Measurements from ENCODE around the gene CALCA. TPM values are rescaled to one million over a fixed set of nuclear protein-coding genes. Genes with fewer than 3 reads are reported as not detected.

Gene CALCA
- total and polyA plus RNA-seq, 2 of the 8 experiments (the other 6 are each of a cell fraction or from before 2014, with no cell fraction given): 0.50 to 0.73 TPM

DNA sequence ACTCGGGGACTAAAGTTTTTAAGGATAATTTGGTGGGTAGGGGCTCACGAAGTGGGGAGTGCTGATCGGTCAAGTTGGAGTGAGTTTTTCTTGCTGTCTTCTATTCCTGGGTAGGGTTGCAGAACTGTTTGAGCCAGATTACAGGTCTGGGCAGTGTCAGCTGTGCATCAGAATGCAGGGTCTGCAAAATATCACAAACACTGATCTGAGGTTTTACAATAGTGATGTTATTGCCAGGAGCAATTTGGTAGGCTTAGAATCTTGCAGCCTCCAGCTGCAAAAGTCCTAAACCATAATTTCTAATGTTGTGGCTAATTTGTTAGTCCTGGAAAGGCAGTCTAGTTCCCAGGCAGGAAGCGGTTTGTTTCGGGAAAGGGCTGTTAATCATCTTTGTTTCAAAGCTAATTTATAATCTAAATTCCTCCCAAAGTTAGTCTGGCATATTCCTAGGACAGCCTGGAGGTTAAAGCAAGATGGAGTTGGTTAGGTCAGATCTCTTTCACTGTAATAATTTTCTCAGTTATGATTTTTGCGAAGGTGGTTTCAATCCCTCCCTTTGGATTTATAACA, 39.7 kb upstream of the CALCA start:
- WGBS, 2 experiments (ENCODE audit: extremely low coverage in 1 of 2, insufficient coverage in 1 of 2, insufficient read length in 1 of 2, insufficient replicate concordance in 2 of 2, low coverage in 1 of 2, low lambda C conversion rate in 2 of 2, missing lambda C conversion rate in 1 of 2): 91% methylated on average over 6 of the region's 6 CpGs; no CpG with 5 or more reads in 1 of the 2 experiments
- CTCF ChIA-PET (ENCODE audit: partially characterized antibody): interaction anchor here (1.3 to 2.6 kb wide), 5 partner anchors 11 to 105 kb away, joined by 3 to 15 read pairs (median 4); no protein-coding TSS in a partner anchor
- H3K23ac ChIP-seq (ENCODE audit: insufficient read length): no peak overlapping the region
- TF ChIP-seq CEBPB (IDR thresholded peaks at IDR 0.05; ENCODE audit: low read depth, low read length) (no peak), CREB1 (IDR thresholded peaks at IDR 0.05) (no peak), TCF12 (IDR thresholded peaks at IDR 0.05; ENCODE audit: low read depth, low read length) (no peak), GTF2F1 (IDR thresholded peaks at IDR 0.05; ENCODE audit: borderline replicate concordance, low read depth, low read length) (no peak), SP1 (IDR thresholded peaks at IDR 0.05; ENCODE audit: low read depth, low read length) (no peak), GABPA (IDR thresholded peaks at IDR 0.05; ENCODE audit: borderline replicate concordance, insufficient read depth, low read length) (no peak), POU5F1 (IDR thresholded peaks at IDR 0.05; ENCODE audit: low read depth, low read length) (no peak), CHD2 (IDR thresholded peaks at IDR 0.05; ENCODE audit: low read length) (no peak), MAFK (IDR thresholded peaks at IDR 0.05; ENCODE audit: low read depth, low read length) (no peak), CHD1 (IDR thresholded peaks at IDR 0.05; ENCODE audit: low read depth, low read length) (no peak), SP2 (IDR thresholded peaks at IDR 0.05; ENCODE audit: low read length) (no peak), POLR2AphosphoS5 (IDR thresholded peaks at IDR 0.05; ENCODE audit: low read depth, low read length) (no peak)

More for the DNA sequence above, 39.7 kb upstream of the CALCA start:
- no peak overlapping the region for H3K4me3 ChIP-seq (ENCODE audit: extremely low read depth in 1 of 4, insufficient read depth in 2 of 4, low read depth in 3 of 4, low read length in 4 of 4)
- H3K27ac ChIP-seq (ENCODE audit: low read depth, low read length): no peak overlapping the region
- no peaks in the 10 kb centered on the region for H3K27me3 ChIP-seq (replicated peaks in 1 of 4; ENCODE audit: control insufficient read depth in 3 of 4, extremely low read depth in 1 of 4, insufficient read depth in 3 of 4, low read length in 3 of 4)
- no peak overlapping the region for H3K9ac ChIP-seq (replicated peaks in 1 of 4; ENCODE audit: extremely low read depth in 1 of 4, low read depth in 3 of 4, low read length in 3 of 4)
- H3K56ac ChIP-seq (replicated peaks; ENCODE audit: insufficient read length, low read depth, low read length): no peak overlapping the region
- no peaks in the 10 kb centered on the region for H3K79me2 ChIP-seq (ENCODE audit: control insufficient read depth in 1 of 2, insufficient read depth in 2 of 2, low read length in 2 of 2)
- no peak overlapping the region for H3K14ac ChIP-seq (ENCODE audit: insufficient read length)
- H2BK5ac ChIP-seq (ENCODE audit: low read depth, low read length): no peak overlapping the region
- H4K91ac ChIP-seq (replicated peaks; ENCODE audit: insufficient read length, low read length): no peak overlapping the region
- H2AK5ac ChIP-seq (ENCODE audit: low read depth, low read length): no peak overlapping the region
- no peak overlapping the region for H2BK120ac ChIP-seq (replicated peaks; ENCODE audit: low read depth, low read length)
- no peaks in the 10 kb centered on the region for H3K4me1 ChIP-seq (replicated peaks in 1 of 4; ENCODE audit: control insufficient read depth in 3 of 4, insufficient read depth in 4 of 4, low read length in 3 of 4)
- H2AFZ ChIP-seq (ENCODE audit: low read length): no peak overlapping the region
- POLR2A ChIA-PET (ENCODE audit: partially characterized antibody): no interaction called here
- H4K5ac ChIP-seq (ENCODE audit: insufficient read length, low read depth, low read length): no peak overlapping the region
- no peak overlapping the region for H4K8ac ChIP-seq (ENCODE audit: extremely low read depth, insufficient read depth, low read length)
- no peak overlapping the region for H2BK12ac ChIP-seq (ENCODE audit: low read depth, low read length)
- H3K9me3 ChIP-seq (ENCODE audit: insufficient read depth in 2 of 2, low read depth in 1 of 2, low read length in 1 of 2): peaks cover 0 to under 1% of the 10 kb centered on the region in 2 experiments; a peak in 1 of 4 replicates
- H3K36me3 ChIP-seq (ENCODE audit: control insufficient read depth in 2 of 4, insufficient read depth in 4 of 4, low read length in 3 of 4): no peaks in the 10 kb centered on the region
- no peak overlapping the region for H2BK20ac ChIP-seq (ENCODE audit: low read length)
- no peak overlapping the region for H3K4me2 ChIP-seq (ENCODE audit: insufficient read depth in 1 of 2, low read depth in 2 of 2, low read length in 2 of 2)
- FAIRE-seq: no peak
- H2BK15ac ChIP-seq (ENCODE audit: low read length): no peak overlapping the region
- H4K20me1 ChIP-seq (replicated peaks in 1 of 2; ENCODE audit: control insufficient read depth in 1 of 2, insufficient read depth in 2 of 2, low read length in 2 of 2): no peaks in the 10 kb centered on the region
- H3K4ac ChIP-seq (replicated peaks; ENCODE audit: insufficient read length, low read depth, low read length): no peak overlapping the region
- no peak overlapping the region for H3K18ac ChIP-seq (ENCODE audit: extremely low read depth, low read length)
- no peak for DNase-seq (ENCODE audit: low read depth in 1 of 2, low spot score in 2 of 2)
- H3K79me1 ChIP-seq (ENCODE audit: low read depth, low read length): no peaks in the 10 kb centered on the region
- no peaks in the 10 kb centered on the region for H3K23me2 ChIP-seq (ENCODE audit: low read depth, low read length)
